HG03103 (cell line): ENCODE results near the gene HDAC5.
"Not testable (repeated sequence)": the region's sequence is repeated elsewhere in the genome, so short reads cannot be mapped to it uniquely, and the experiment has no call there.

Experiments used
- ATAC-seq: cut with Tn5 transposase; IDR thresholded peaks from one replicate; pipeline ENCODE4 v1.9.1; 2021; ENCODE audit warnings: low read depth; ENCODE audit not compliant: unreplicated experiment

The HDAC5 gene

GRCh38 chr17:44037471-44037870 lies 86.0 kb downstream of the HDAC5 start:
- ATAC-seq = no peak

GRCh38 chr17:44034688-44035087 lies 88.8 kb downstream of the HDAC5 start:
- not testable (repeated sequence) for ATAC-seq

GRCh38 chr17:44033861-44034408 lies 89.5 kb downstream of the HDAC5 start:
- ATAC-seq = no peak

GRCh38 chr17:44030482-44030881 lies 93.0 kb downstream of the HDAC5 start:
- no peak for ATAC-seq

GRCh38 chr17:44029736-44030135 lies 93.7 kb downstream of the HDAC5 start:
- no peak for ATAC-seq
